NB4 (cell line): Measurements from ENCODE around the gene NKAIN4.
A peak's percentile ranks its signal among the peaks of the same experiment; 100 is the strongest.

Experiments
- DNase-seq: peaks from one replicate; pipeline ENCODE4 v3.0.0; 2010; ENCODE audit warnings: low read depth
- H3K4me3 ChIP-seq: one replicate; pipeline ENCODE4 v1.5.1; 2011; ENCODE audit warnings: mild to moderate bottlenecking, low read depth, low read length, moderate library complexity
- MYC ChIP-seq: IDR thresholded peaks from 2 replicates; pipeline ENCODE4 v1.6.1; 2011; ENCODE audit warnings: low read depth, low read length
- POLR2A ChIP-seq: IDR thresholded peaks from 2 replicates; pipeline ENCODE4 v1.6.1; 2011; ENCODE audit warnings: mild to moderate bottlenecking; ENCODE audit not compliant: insufficient read length; ENCODE audit errors: extremely low read depth
- TF ChIP-seq, protein P1 (sequence below): IDR thresholded peaks from 2 replicates; pipeline ENCODE4 v1.6.1; 2011; ENCODE audit warnings: low read depth, low read length
- TF ChIP-seq, protein P2 (sequence below): IDR thresholded peaks from one replicate; pipeline ENCODE4 v1.5.1; 2012; ENCODE audit warnings: low read depth, low read length

The NKAIN4 gene

GRCh38 chr20:63278661-63279060 is 24.4 kb upstream of the NKAIN4 start:
- no peak for DNase-seq
- no peak overlapping the region for H3K4me3 ChIP-seq
- TF ChIP-seq MYC = no peak
- TF ChIP-seq, protein P1, sequence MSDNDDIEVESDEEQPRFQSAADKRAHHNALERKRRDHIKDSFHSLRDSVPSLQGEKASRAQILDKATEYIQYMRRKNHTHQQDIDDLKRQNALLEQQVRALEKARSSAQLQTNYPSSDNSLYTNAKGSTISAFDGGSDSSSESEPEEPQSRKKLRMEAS = no peak

- DNase-seq = no peak
- TF ChIP-seq, protein P2, sequence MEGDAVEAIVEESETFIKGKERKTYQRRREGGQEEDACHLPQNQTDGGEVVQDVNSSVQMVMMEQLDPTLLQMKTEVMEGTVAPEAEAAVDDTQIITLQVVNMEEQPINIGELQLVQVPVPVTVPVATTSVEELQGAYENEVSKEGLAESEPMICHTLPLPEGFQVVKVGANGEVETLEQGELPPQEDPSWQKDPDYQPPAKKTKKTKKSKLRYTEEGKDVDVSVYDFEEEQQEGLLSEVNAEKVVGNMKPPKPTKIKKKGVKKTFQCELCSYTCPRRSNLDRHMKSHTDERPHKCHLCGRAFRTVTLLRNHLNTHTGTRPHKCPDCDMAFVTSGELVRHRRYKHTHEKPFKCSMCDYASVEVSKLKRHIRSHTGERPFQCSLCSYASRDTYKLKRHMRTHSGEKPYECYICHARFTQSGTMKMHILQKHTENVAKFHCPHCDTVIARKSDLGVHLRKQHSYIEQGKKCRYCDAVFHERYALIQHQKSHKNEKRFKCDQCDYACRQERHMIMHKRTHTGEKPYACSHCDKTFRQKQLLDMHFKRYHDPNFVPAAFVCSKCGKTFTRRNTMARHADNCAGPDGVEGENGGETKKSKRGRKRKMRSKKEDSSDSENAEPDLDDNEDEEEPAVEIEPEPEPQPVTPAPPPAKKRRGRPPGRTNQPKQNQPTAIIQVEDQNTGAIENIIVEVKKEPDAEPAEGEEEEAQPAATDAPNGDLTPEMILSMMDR = no peak
- no peak for TF ChIP-seq POLR2A
- TF ChIP-seq, protein P1 = no peak
- TF ChIP-seq MYC = no peak
Observed at GRCh38 chr20:63277466-63278272, 23.4 kb upstream of the NKAIN4 start.

GRCh38 chr20:63276956-63277355 is 22.7 kb upstream of the NKAIN4 start:
- DNase-seq = no peak
- no peak overlapping the region for H3K4me3 ChIP-seq
- no peak for TF ChIP-seq MYC
- TF ChIP-seq, protein P2 = no peak

More at GRCh38 chr20:63277466-63278272, 23.4 kb upstream of the NKAIN4 start:
- H3K4me3 ChIP-seq = no peak overlapping the region

DNA sequence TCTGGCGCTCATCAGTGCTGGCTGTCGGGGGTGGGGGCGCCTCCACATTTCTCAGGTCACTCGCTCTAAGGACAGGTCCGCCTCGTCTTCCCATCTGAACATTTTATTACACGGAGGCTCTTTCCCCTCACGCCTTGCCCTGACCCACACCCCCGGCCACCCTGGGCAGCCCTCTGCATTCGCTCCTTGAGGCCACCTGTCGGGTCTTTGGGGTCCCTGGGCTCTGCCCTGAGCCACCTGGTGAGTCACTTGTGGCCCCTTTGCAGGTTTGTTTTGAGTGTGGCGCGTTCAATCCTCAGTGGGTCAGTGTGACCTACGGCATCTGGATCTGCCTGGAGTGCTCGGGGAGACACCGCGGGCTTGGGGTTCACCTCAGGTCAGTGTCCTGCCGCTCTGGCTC is 21.6 kb upstream of the NKAIN4 start:
- H3K4me3 ChIP-seq = no peak overlapping the region
- TF ChIP-seq MYC = no peak
- TF ChIP-seq, protein P2 = no peak
- no peak for TF ChIP-seq POLR2A
- TF ChIP-seq, protein P1 = no peak
- no peak for DNase-seq

DNA sequence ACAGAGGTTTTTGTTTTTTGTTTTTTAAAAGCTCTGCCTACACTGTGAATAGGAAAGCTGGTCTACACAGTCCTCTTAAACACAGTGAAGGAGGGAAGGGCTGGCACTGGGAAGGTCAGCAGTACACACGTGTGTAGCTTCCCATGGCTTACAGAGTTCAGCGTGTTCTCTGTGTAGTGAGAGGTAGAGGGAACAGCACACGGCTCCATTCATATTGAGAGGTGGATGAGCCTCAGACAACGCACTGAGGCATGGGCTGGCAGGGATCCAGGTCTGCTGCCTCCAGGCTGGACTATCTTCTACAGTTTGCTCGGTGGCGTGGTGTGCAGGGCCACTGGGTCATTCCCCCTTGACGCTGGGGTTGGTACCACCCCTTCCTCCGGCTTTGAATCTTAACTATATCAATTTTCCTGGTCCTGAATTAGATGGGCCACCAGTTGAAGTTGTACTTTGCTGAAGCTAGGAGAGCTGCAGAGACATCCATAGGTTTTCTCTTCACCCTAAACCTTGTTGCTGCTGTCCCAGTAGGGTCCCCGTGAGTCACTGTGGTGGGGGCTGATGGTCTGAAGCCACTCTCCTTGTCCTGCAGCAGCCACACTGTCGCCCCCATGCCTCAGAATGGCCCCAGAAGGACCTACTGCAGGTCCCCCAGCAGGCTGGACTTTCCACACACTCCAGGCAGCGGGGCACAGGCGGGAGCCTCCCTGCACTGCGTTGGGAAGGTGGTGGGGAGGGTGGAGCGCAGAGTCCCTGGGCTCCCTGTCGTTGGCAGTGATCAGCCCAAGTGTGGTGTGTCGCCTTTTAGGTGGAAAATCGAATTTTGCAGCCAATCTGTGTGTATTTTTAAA is 20.3 kb upstream of the NKAIN4 start:
- H3K4me3 ChIP-seq = no peak overlapping the region
- TF ChIP-seq, protein P2 = no peak
- TF ChIP-seq POLR2A (no peak), MYC (no peak)
- TF ChIP-seq, protein P1 = no peak
- no peak for DNase-seq

DNA sequence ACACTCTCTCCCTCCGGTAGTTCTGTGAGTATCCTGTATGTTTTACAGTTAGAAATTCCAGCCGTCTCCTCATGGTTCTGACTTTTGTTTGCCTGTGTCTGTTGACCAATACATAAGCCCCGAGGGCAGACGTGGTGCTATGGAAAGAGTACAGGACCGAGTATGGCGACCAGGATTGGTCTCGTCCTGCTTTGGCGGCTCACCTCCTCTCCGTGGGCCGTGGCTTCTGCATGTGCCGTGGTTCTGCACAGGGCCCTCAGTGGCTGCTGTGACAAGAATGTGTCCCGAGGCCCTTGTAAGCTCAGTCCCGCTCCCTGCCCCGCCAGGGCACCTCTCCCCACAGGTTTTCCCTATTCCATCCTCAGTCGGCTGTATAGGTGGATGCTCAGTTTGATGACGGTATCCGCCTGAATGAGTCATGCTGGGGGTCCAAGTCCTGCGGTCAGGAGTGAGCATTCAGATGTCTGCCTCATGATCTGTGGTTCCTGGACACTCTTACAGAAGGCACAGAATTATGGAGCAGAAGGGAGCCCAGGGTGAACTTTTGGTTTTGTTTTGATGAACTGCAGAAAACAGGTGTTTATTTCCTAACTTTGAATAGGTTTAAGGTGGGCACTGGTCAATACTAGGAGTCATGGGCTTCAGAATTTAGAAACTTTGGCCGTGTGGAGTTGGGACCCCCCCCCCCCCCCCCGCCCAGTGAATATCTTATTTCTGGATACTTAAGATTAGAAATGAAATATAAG is 19.5 kb upstream of the NKAIN4 start:
- H3K4me3 ChIP-seq = peak overlapping the region; percentile 86
- TF ChIP-seq MYC = no peak
- TF ChIP-seq POLR2A = no peak
- TF ChIP-seq, protein P2 = no peak
- TF ChIP-seq, protein P1 = no peak
- peak; percentile 55 for DNase-seq
